Cardiac fibroblast (primary cell): ENCODE results near the gene ATP2C1.
"Not testable (repeated sequence)": the region's sequence is repeated elsewhere in the genome, so short reads cannot be mapped to it uniquely, and the experiment has no call there.

Experiments
- DNase-seq, 2 donors: peaks; one replicate each; pipeline versions ENCODE4 v3.0.0 to v3.0.0-alpha.2; 2010; ENCODE audit warnings: low read depth in 2 of 2
- H3K4me3 ChIP-seq, 2 donors: replicated peaks in 1 of 2; 1 replicate in 1 of 2; 2 replicates in 1 of 2; pipeline ENCODE4 v1.5.1; 2011; ENCODE audit warnings: low read depth in 2 of 2, low read length in 2 of 2, mild to moderate bottlenecking in 2 of 2, moderate library complexity in 1 of 2
- TF ChIP-seq, protein P1 (sequence below): IDR thresholded peaks from one replicate; pipeline ENCODE4 v1.5.1; 2011; ENCODE audit warnings: low read depth, mild to moderate bottlenecking, low read length, inconsistent platforms

ATP2C1 gene

DNA sequence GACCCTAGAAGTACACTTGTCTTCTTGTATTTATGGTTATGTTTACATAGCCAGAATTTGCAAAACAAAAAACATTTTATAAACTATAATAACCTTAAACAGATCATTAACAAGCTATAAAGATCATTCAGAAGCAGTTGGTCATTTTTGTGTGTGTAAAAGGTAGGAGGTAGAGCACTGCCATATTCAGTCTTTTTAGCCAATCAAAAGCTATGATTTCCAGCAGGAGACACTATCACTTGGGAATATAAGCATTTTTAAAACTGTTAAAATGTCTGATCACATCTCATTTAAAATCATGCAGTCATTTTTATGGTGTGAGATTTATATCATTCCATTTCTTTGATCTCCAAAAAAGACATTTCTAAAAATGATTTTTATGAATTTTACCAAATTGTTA, 42.6 kb upstream of the ATP2C1 start:
- H3K4me3 ChIP-seq, result no peak overlapping the region
- TF ChIP-seq, protein P1, sequence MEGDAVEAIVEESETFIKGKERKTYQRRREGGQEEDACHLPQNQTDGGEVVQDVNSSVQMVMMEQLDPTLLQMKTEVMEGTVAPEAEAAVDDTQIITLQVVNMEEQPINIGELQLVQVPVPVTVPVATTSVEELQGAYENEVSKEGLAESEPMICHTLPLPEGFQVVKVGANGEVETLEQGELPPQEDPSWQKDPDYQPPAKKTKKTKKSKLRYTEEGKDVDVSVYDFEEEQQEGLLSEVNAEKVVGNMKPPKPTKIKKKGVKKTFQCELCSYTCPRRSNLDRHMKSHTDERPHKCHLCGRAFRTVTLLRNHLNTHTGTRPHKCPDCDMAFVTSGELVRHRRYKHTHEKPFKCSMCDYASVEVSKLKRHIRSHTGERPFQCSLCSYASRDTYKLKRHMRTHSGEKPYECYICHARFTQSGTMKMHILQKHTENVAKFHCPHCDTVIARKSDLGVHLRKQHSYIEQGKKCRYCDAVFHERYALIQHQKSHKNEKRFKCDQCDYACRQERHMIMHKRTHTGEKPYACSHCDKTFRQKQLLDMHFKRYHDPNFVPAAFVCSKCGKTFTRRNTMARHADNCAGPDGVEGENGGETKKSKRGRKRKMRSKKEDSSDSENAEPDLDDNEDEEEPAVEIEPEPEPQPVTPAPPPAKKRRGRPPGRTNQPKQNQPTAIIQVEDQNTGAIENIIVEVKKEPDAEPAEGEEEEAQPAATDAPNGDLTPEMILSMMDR, result no peak
- DNase-seq, result no peak

DNA sequence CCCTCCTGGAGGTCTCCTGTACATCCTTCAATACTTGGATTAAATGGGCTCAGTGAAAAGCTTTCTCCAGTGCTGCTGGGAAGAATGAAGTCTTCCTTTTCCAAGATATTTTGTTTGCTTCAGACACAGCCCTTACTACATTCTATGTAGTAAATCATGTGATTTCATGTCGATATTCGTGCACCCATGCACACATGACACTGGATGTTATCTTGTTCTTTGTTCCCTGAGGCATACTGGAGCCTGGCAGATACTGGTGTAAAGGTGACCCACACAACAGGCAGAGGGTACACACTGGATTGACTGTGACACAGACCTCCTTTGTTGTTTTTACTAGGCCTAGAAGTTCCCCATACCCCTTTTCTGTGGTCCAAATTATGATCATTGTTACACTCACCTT, 40.3 kb upstream of the ATP2C1 start:
- TF ChIP-seq, protein P1, result no peak
- no peak for DNase-seq
- H3K4me3 ChIP-seq, result no peak overlapping the region

DNA sequence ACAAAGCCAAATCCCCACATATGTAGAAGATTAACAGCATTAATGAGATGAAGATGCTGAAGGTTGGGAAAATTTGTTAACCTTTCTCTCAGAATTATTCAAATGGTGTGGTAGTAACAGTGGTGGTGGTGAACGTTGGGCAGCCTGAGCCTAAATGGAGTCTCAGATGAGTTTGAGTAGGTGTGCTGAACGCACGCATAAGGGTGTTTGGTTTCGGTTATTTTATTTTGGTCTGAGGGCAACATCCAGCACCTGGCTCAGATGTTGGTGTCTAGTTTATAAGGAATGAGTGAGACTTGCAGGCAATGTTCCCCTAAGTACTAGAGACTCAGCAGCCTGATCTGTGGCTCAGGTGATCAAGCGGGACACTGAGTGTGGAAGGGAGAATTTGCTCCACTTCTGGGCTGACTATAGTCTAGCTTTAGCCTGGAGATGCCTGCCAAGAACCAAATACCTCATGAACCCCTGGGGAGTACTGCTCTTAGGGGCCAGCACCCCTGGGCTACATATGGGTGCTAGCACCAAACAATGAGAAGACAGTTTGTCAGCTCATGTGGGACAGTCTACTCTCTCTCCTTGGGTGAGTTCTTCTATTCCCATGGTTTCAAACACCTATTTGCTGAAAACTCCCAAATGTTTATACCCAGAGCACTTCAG, 39.5 kb upstream of the ATP2C1 start:
- no peak overlapping the region for H3K4me3 ChIP-seq
- TF ChIP-seq, protein P1, result no peak
- DNase-seq, result no peak

DNA sequence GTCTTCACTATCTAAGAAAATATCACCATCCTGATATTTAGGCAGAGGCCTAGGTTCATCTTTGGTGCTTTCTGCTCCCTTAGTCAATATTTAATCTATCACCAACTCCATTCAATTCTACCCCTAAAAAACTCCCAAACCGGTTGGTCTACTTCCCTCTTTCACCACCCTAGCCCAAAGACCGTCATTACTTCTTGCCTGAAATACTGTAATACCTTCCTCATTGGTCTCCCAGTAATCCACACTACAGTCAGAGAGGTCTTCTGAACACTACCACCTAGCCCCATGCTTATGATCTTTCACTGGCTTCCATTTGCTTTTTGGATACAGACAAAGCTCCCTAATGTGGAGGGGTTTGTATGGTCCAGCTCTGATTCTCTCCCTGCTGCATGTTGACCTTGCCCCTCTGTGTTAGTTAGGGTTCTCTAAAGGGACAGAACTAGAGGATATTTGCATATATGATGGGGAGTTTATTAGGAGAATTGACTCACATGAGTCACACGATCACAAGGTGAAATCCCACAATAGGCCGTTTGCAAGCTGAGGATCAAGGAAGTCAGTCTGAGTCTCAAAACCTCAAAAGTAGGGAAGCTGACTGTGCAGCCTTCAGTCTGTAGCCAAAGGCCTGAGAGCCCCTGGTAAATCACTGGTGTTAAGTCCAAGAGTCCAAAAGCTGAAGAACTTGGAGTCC, 36.4 kb upstream of the ATP2C1 start:
- TF ChIP-seq, protein P1, result no peak
- no peak overlapping the region for H3K4me3 ChIP-seq
- DNase-seq, result no peak

DNA sequence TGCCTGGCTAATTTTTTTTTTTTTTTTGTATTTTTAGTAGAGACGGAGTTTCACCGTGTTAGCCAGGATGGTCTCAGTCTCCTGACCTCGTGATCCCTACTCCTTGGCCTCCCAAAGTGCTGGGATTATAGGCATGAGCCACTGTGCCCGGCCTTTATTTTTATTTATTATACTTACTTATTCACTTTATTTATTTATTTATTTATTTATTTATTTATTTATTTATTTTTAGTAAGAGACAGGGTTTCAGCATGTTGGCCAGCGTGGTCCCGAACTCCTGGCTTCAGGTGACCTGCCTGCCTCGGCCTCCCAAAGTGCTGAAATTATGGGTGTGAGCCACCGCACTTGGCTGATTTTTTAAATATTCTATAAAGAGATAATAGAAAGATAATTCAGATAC, 31.8 kb upstream of the ATP2C1 start:
- not testable (repeated sequence) for DNase-seq, H3K4me3 ChIP-seq

DNA sequence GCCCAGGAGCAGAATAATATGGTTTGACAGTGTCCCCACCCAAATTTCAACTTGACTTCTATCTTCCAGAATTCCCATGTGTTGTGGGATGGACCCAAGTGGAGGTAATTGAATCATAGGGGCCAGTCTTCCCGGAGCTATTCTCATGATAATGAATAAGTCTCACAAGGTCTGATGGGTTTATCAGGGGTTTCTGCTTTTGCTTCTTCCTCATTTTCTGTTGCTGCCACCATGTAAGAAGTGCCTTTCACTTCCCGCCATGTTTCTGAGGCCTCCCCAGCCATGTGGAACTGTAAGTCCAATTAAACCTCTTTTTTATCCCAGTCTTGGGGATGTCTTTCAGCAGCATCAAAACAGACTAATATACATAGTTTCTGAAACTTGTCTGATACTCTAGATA, 28.4 kb upstream of the ATP2C1 start:
- no peak for DNase-seq
- TF ChIP-seq, protein P1, result no peak
- H3K4me3 ChIP-seq, result no peak overlapping the region

DNA sequence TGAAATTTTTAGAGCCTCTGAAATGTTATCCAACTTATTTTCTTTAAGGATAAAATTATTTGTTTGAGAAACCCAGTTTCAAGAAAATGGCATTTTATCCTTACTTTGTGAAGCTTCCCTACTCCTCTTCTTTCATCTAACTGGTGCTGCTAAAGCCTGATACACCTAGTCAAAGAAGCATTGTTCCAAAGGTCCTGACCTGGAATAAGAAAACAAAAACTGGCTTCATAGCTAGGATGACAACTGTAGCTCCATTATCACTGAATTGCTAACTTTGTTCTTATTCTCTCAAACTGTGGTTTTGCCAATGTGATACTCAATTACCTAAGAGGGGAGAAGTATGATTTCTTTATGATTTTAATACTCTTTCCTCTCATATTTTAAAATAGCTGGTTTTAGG, 27.6 kb upstream of the ATP2C1 start:
- H3K4me3 ChIP-seq, result no peak overlapping the region
- TF ChIP-seq, protein P1, result no peak
- no peak for DNase-seq
